ENCODE data around the gene KCP.

GRCh38 chr7:128937647-128938543 lies 27.4 kb upstream of the KCP start, which contains the start of gene IRF5:
- no peak for TF ChIP-seq CTCF (optimal IDR thresholded peaks at IDR 0.05 in 1 of 3, IDR thresholded peaks at IDR 0.05 in 1 of 3, conservative IDR thresholded peaks at IDR 0.05 in 1 of 3; ENCODE audit: extremely low read depth in 1 of 3, insufficient read depth in 2 of 3, low read length in 3 of 3)
- TF ChIP-seq EZH2 (IDR thresholded peaks at IDR 0.05; ENCODE audit: low read length) = no peak

Data from keratinocyte (primary cell).